KOPT-K1 (cell line): ENCODE data around the gene CYP1B1.

Source experiments
- H3K27ac ChIP-seq: fragments of 200-600 bp; sonication (generic); 2 replicates; pipeline ENCODE4 v1.5.1; 2016; ENCODE audit warnings: antibody characterized with exemption, mild to moderate bottlenecking, low read depth, low read length; ENCODE audit not compliant: poor library complexity, severe bottlenecking
- H3K36me3 ChIP-seq: fragments of 200-600 bp; sonication (generic); 2 replicates; pipeline ENCODE4 v1.5.1; 2017; ENCODE audit warnings: antibody characterized with exemption, mild to moderate bottlenecking, low read length, moderate library complexity; ENCODE audit not compliant: insufficient read depth
- H3K9me3 ChIP-seq: fragments of 200-600 bp; sonication (generic); 2 replicates; pipeline ENCODE4 v1.5.1; 2017; ENCODE audit warnings: antibody characterized with exemption, low read length, mild to moderate bottlenecking; ENCODE audit not compliant: insufficient read depth, poor library complexity, severe bottlenecking

The CYP1B1 gene

GRCh38 chr2:38107738-38108410 lies 31.9 kb upstream of the CYP1B1 start:
- Histone ChIP-seq H3K27ac (no peak overlapping the region), H3K9me3 (peaks cover 6% of the 10 kb centered on the region)

GRCh38 chr2:38106405-38107094 lies 30.6 kb upstream of the CYP1B1 start:
- Histone ChIP-seq H3K27ac (no peak overlapping the region), H3K9me3 (peaks cover 6% of the 10 kb centered on the region), H3K36me3 (no peaks in the 10 kb centered on the region)

More at GRCh38 chr2:38107738-38108410, 31.9 kb upstream of the CYP1B1 start:
- no peaks in the 10 kb centered on the region for H3K36me3 ChIP-seq

- H3K36me3 ChIP-seq = no peaks in the 10 kb centered on the region
- H3K9me3 ChIP-seq = peaks cover under 1% of the 10 kb centered on the region
- no peak overlapping the region for H3K27ac ChIP-seq
Measured at GRCh38 chr2:38105922-38106321, 30.0 kb upstream of the CYP1B1 start.

- Histone ChIP-seq H3K36me3 (no peaks in the 10 kb centered on the region), H3K27ac (no peak overlapping the region), H3K9me3 (no peaks in the 10 kb centered on the region)
Measured at GRCh38 chr2:38104598-38104997, 28.6 kb upstream of the CYP1B1 start.

GRCh38 chr2:38100328-38100727 lies 24.4 kb upstream of the CYP1B1 start:
- Histone ChIP-seq H3K27ac (no peak overlapping the region), H3K36me3 (no peaks in the 10 kb centered on the region), H3K9me3 (peaks cover 6% of the 10 kb centered on the region)

GRCh38 chr2:38099099-38100028 lies 23.4 kb upstream of the CYP1B1 start:
- no peak overlapping the region for H3K27ac ChIP-seq

GRCh38 chr2:38098421-38099098 lies 22.6 kb upstream of the CYP1B1 start:
- H3K36me3 ChIP-seq = no peaks in the 10 kb centered on the region
- no peak overlapping the region for H3K27ac ChIP-seq
- H3K9me3 ChIP-seq = peaks cover 6% of the 10 kb centered on the region

More at GRCh38 chr2:38099099-38100028, 23.4 kb upstream of the CYP1B1 start:
- H3K9me3 ChIP-seq = peaks cover 6% of the 10 kb centered on the region
- no peaks in the 10 kb centered on the region for H3K36me3 ChIP-seq

GRCh38 chr2:38097988-38098385 lies 22.0 kb upstream of the CYP1B1 start:
- H3K27ac ChIP-seq = no peak overlapping the region
- H3K36me3 ChIP-seq = no peaks in the 10 kb centered on the region

GRCh38 chr2:38097258-38097987 lies 21.5 kb upstream of the CYP1B1 start:
- H3K27ac ChIP-seq = no peak overlapping the region
- no peaks in the 10 kb centered on the region for H3K36me3 ChIP-seq
- H3K9me3 ChIP-seq = peaks cover 6% of the 10 kb centered on the region

More at GRCh38 chr2:38097988-38098385, 22.0 kb upstream of the CYP1B1 start:
- H3K9me3 ChIP-seq = peaks cover 6% of the 10 kb centered on the region

GRCh38 chr2:38095996-38096861 lies 20.3 kb upstream of the CYP1B1 start:
- H3K27ac ChIP-seq = no peak overlapping the region
- peaks cover 6% of the 10 kb centered on the region for H3K9me3 ChIP-seq
- H3K36me3 ChIP-seq = no peaks in the 10 kb centered on the region

- H3K36me3 ChIP-seq = no peaks in the 10 kb centered on the region
- H3K27ac ChIP-seq = no peak overlapping the region
- H3K9me3 ChIP-seq = peaks cover 6% of the 10 kb centered on the region
Measured at GRCh38 chr2:38095079-38095995, 19.4 kb upstream of the CYP1B1 start.

GRCh38 chr2:38093527-38094165 lies 17.7 kb upstream of the CYP1B1 start:
- Histone ChIP-seq H3K36me3 (no peaks in the 10 kb centered on the region), H3K27ac (no peak overlapping the region)

More at GRCh38 chr2:38093527-38094165, 17.7 kb upstream of the CYP1B1 start:
- H3K9me3 ChIP-seq = peaks cover 6% of the 10 kb centered on the region
